Neural progenitor cell (in vitro differentiated cells): ENCODE results near the gene FLACC1.

Source experiments
- EZH2 ChIP-seq: fragments of 200-600 bp; sonication (generic); IDR thresholded peaks from 2 replicates; pipeline ENCODE4 v1.6.1; 2017; ENCODE audit warnings: antibody characterized with exemption, mild to moderate bottlenecking, moderate library complexity
- TF ChIP-seq, protein P1 (sequence below): fragments of 200-600 bp; sonication (generic); IDR thresholded peaks from 2 replicates; pipeline ENCODE4 v1.5.1; 2017; ENCODE audit warnings: antibody characterized with exemption, mild to moderate bottlenecking

DNA sequence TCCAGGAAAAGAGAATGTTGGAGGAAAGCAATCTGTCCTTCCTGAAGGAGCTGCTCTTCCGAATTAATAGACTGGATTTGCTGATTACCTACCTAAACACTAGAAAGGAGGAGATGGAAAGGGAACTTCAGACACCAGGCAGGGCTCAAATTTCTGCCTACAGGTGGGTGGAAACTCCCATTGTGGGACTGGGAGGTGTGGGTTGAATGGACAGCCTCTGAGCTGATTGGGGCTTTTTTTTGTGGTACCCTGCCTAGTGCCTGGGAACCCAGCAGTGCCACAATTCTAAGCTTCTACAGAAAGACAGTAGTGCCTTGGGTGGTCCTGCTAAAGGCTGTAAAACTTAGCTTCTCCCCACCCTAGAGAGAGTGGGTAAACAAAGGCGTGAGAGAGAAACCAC lies 90.5 kb downstream of the FLACC1 start:
- TF ChIP-seq, protein P1, sequence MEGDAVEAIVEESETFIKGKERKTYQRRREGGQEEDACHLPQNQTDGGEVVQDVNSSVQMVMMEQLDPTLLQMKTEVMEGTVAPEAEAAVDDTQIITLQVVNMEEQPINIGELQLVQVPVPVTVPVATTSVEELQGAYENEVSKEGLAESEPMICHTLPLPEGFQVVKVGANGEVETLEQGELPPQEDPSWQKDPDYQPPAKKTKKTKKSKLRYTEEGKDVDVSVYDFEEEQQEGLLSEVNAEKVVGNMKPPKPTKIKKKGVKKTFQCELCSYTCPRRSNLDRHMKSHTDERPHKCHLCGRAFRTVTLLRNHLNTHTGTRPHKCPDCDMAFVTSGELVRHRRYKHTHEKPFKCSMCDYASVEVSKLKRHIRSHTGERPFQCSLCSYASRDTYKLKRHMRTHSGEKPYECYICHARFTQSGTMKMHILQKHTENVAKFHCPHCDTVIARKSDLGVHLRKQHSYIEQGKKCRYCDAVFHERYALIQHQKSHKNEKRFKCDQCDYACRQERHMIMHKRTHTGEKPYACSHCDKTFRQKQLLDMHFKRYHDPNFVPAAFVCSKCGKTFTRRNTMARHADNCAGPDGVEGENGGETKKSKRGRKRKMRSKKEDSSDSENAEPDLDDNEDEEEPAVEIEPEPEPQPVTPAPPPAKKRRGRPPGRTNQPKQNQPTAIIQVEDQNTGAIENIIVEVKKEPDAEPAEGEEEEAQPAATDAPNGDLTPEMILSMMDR = no peak
- TF ChIP-seq EZH2 = no peak
